Measurements from ENCODE around the gene TM9SF3. TPM values are rescaled to one million over a fixed set of nuclear protein-coding genes. Genes with fewer than 3 reads are reported as not detected.

TM9SF3 gene
- total and polyA plus RNA-seq, 4 donors = 24.4 to 103 (median 66.7) TPM

DNA sequence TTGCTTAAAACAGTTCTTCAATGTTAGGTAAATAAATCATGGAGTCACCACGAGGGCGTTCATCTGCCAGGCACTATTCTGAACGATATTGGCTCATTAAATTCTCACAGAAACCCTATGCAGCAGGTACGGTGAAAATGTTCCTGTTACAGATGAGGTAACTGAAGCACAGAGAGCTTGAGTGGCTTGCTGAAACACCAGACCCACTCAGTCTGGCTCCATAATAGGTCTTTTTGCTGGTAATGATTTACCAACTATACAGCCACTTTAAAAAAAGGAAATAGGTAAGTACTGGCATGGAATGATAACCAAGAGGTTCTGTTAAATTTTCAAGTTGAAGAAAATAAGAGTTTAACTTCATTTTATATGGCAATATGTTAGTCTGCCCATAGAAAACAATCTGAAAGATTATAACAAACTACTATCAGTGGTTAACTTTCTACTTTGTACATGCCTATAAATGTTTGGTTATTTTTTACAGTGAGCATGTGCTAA, 1.3 kb upstream of the TM9SF3 start:
- H3K4me3 ChIP-seq = no peak overlapping the region
- ATAC-seq (ENCODE audit: insufficient read depth, low FRiP score) (no peak), DNase-seq (peak; percentile 14 to 48 (median 30))
- TF ChIP-seq, protein P1, sequence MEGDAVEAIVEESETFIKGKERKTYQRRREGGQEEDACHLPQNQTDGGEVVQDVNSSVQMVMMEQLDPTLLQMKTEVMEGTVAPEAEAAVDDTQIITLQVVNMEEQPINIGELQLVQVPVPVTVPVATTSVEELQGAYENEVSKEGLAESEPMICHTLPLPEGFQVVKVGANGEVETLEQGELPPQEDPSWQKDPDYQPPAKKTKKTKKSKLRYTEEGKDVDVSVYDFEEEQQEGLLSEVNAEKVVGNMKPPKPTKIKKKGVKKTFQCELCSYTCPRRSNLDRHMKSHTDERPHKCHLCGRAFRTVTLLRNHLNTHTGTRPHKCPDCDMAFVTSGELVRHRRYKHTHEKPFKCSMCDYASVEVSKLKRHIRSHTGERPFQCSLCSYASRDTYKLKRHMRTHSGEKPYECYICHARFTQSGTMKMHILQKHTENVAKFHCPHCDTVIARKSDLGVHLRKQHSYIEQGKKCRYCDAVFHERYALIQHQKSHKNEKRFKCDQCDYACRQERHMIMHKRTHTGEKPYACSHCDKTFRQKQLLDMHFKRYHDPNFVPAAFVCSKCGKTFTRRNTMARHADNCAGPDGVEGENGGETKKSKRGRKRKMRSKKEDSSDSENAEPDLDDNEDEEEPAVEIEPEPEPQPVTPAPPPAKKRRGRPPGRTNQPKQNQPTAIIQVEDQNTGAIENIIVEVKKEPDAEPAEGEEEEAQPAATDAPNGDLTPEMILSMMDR (IDR thresholded peaks at IDR 0.05; ENCODE audit: control extremely low read depth, extremely low read depth) = no peak
- H3K36me3 ChIP-seq (ENCODE audit: control insufficient read depth in 4 of 4, insufficient read depth in 4 of 4, low read length in 4 of 4) = peaks cover 0 to 4% (median 0%) of the 10 kb centered on the region in 4 donors
- peaks cover 6 to 23% (median 12%) of the 10 kb centered on the region in 5 donors for H3K4me1 ChIP-seq (ENCODE audit: control insufficient read depth in 5 of 5, insufficient read depth in 5 of 5, low read length in 5 of 5)
- no peaks in the 10 kb centered on the region for H3K27me3 ChIP-seq (ENCODE audit: control insufficient read depth in 3 of 3, insufficient read depth in 3 of 3, low read length in 2 of 3)
- H3K9me3 ChIP-seq (ENCODE audit: control insufficient read depth in 4 of 4, insufficient read depth in 3 of 4, low read length in 3 of 4) = no peaks in the 10 kb centered on the region
- peak overlapping the region in 1 of 2 donors; percentile 93 for H3K9ac ChIP-seq (ENCODE audit: insufficient read depth in 1 of 2, low read length in 2 of 2)
- 16 to 17% methylated on average over 4 of the region's 4 CpGs for WGBS, 2 donors
- peak overlapping the region; percentile 61 to 100 for H3K27ac ChIP-seq (ENCODE audit: low read depth in 1 of 2, low read length in 1 of 2)

DNA sequence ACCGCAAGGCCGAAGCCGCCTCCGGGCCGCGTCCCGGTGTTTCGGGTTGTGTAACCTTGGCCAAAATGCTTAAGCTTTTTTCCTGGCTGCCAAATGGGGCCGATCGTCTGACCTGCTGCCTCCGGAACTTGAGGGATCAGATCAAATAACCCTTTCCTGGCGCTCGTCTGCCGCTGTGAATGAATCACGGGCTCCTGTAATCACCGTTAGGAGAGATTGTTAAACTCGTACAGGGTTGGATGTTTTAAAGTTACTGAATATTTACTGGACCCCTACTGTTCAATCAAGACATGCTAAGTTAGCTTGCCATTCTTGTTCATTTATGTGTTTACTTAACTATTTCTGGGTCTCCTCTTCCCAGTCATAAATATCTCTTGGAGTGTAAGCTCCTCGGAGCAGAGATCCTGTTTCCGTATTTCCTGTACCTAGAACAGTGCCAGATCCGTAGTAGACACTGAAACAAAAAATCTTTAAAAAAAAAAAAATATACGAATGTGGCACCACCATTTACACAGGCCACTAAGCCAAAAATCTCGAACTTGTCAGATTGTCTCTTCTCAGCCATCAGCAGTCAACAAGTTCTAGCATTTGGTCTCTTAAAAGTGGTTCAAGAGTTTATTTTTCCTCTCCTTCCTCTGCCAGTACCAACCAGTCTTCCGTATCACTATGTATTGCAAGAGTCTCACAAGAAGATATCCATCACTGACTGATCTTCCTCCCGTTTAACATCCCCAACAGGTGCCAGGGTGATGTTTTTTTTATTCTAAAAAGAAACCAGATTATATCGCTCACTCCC, 650 bp upstream of the TM9SF3 start:
- H3K36me3 ChIP-seq (ENCODE audit: control insufficient read depth in 4 of 4, insufficient read depth in 4 of 4, low read length in 4 of 4) = peaks cover 0 to 4% (median 0%) of the 10 kb centered on the region in 4 donors
- TF ChIP-seq, protein P1 (IDR thresholded peaks at IDR 0.05; ENCODE audit: control extremely low read depth, extremely low read depth) = no peak
- no peaks in the 10 kb centered on the region for H3K27me3 ChIP-seq (ENCODE audit: control insufficient read depth in 3 of 3, insufficient read depth in 3 of 3, low read length in 2 of 3)
- H3K9me3 ChIP-seq (ENCODE audit: control insufficient read depth in 4 of 4, insufficient read depth in 3 of 4, low read length in 3 of 4) = no peaks in the 10 kb centered on the region
- peak overlapping the region; percentile 99 for H3K4me3 ChIP-seq
- H3K4me1 ChIP-seq (ENCODE audit: control insufficient read depth in 5 of 5, insufficient read depth in 5 of 5, low read length in 5 of 5) = peaks cover 6 to 23% (median 12%) of the 10 kb centered on the region in 5 donors
- peak overlapping the region; percentile 100 for H3K27ac ChIP-seq (ENCODE audit: low read depth in 1 of 2, low read length in 1 of 2)
- 3% methylated on average over 25 of the region's 25 CpGs for WGBS, 2 donors
- DNase-seq = peak in 2 of 3 donors; percentile 76 to 83
- ATAC-seq (ENCODE audit: insufficient read depth, low FRiP score) = no peak
- peak overlapping the region; percentile 91 to 93 for H3K9ac ChIP-seq (ENCODE audit: insufficient read depth in 1 of 2, low read length in 2 of 2)

DNA sequence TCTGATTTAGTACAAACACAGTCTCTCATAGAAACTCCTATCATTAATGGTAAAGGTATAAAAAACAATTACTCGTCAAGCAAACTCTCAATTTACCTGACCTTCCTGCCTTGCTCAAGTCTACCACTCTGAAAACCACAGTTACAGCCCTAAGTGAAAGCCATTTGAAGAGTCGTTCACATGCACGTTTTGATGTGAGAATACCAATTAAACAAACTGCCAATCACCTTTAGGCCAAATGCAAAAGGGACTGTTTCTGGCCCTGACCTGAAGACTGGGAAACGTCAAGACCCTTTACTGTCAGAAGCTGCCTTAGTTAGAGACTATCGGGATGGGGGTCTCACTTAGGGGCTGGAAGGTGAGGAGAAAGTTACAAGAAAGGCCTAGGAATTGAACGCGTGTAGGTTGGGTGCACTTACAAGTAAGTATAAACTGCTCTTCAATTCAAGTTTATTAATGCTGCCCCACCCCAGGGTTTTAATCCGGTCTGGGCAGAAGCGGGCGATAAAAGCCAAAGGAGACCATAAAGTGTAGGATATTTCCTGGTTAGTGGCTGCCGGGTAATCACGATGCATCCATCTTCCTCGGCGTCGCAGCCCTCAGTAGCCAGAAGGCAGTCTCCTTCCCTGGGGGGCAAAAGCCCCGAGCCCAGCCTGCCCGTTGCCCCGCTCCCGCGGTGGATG, 935 bp downstream of the TM9SF3 start:
- TF ChIP-seq, protein P1 (IDR thresholded peaks at IDR 0.05; ENCODE audit: control extremely low read depth, extremely low read depth) = no peak
- peak in 2 of 3 donors; percentile 19 to 24 for DNase-seq
- Histone ChIP-seq H3K4me3 (peak overlapping the region; percentile 99), H3K4me1 (ENCODE audit: control insufficient read depth in 5 of 5, insufficient read depth in 5 of 5, low read length in 5 of 5) (peaks cover 6 to 28% (median 14%) of the 10 kb centered on the region in 5 donors), H3K27ac (ENCODE audit: low read depth in 1 of 2, low read length in 1 of 2) (peak overlapping the region; percentile 100), H3K9ac (ENCODE audit: insufficient read depth in 1 of 2, low read length in 2 of 2) (peak overlapping the region; percentile 94 to 97), H3K36me3 (ENCODE audit: control insufficient read depth in 4 of 4, insufficient read depth in 4 of 4, low read length in 4 of 4) (peaks cover 0 to 4% (median 0%) of the 10 kb centered on the region in 4 donors), H3K27me3 (ENCODE audit: control insufficient read depth in 3 of 3, insufficient read depth in 3 of 3, low read length in 2 of 3) (no peaks in the 10 kb centered on the region), H3K9me3 (ENCODE audit: control insufficient read depth in 4 of 4, insufficient read depth in 3 of 4, low read length in 3 of 4) (no peaks in the 10 kb centered on the region)
- no peak for ATAC-seq (ENCODE audit: insufficient read depth, low FRiP score)
- WGBS, 2 donors = 1 to 2% methylated on average over 20 of the region's 20 CpGs

All from lung (tissue), 12 donors.